C4-2B (cell line): ENCODE measurements around the gene ATP11C.

ENCODE experiments used
- CTCF ChIP-seq: fragments of 450-650 bp; conservative IDR thresholded peaks from 2 replicates; pipeline ENCODE4 v1.5.1; 2017; ENCODE audit warnings: mild to moderate bottlenecking
- ZFX ChIP-seq: fragments of 450-650 bp; IDR thresholded peaks from 2 replicates; pipeline ENCODE4 v1.6.1; 2017

DNA sequence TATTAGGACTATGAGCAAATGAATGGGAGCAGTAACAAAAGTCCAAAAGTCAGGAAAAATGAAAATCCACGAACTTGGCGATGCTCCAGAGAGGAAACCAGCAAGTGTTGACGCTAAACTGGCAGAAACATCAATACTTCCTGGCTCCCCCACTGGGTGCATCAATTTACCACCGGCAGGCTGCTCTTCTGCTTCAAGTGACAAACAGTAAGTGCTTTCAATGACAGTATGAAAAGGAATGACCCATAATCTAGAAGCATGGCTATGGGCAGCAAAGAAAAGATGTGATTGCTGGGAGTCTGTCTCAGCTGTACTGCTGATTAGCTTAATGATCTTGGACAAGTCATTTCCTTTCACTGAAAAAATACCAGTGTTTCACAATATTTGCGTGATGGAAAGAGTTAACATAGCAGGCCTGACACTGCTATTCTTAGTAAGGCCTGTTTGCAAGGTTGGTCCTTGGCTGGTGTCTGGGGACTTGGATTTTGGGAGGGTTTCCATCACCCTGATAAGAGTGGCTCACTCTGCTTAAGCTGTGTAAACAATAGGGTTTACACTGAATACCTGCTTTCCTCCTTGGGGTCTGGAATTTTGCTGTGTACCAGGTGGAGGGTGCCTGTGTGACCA is 8.7 kb downstream of the ATP11C start:
- no peak for TF ChIP-seq CTCF
- TF ChIP-seq ZFX, result no peak
